ENCODE measurements around the gene DNAH11.

Gene DNAH11

DNA sequence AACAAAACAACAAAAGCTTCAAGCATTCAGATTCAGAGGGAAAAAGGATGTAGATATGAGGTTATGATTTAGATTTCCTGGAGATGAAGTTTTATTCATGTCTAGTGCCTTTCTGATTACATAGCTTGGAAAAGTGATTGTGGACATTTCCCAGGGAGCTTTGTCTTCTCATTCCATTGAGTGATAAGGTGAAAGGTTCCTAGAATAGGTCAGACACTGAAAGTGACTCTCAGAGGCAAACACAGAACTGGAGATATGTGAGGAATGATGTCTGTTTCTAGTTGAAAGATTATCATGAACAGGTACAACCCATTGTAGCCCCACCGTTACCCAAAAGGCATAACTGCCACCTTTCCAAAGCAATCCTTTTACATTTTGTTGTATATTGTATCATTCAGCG, 223.4 kb downstream of the DNAH11 start:
- H3K9me3 ChIP-seq (ENCODE audit: control insufficient read depth, insufficient read depth, low read length): no peaks in the 10 kb centered on the region
- H3K27me3 ChIP-seq (ENCODE audit: control insufficient read depth, insufficient read depth, low read length): no peaks in the 10 kb centered on the region
- no peaks in the 10 kb centered on the region for H3K36me3 ChIP-seq (ENCODE audit: control insufficient read depth, insufficient read depth, low read length)
- no peak overlapping the region for H3K27ac ChIP-seq (ENCODE audit: low read length)
- WGBS (ENCODE audit: insufficient coverage, insufficient read length): no CpG with 5 or more reads among the region's 2 CpGs
- no peaks in the 10 kb centered on the region for H3K4me1 ChIP-seq (ENCODE audit: control insufficient read depth, insufficient read depth, low read length)
- no peak overlapping the region for H3K4me3 ChIP-seq (ENCODE audit: low read length)
- DNase-seq (ENCODE audit: low read depth, low spot score): no peak

DNA sequence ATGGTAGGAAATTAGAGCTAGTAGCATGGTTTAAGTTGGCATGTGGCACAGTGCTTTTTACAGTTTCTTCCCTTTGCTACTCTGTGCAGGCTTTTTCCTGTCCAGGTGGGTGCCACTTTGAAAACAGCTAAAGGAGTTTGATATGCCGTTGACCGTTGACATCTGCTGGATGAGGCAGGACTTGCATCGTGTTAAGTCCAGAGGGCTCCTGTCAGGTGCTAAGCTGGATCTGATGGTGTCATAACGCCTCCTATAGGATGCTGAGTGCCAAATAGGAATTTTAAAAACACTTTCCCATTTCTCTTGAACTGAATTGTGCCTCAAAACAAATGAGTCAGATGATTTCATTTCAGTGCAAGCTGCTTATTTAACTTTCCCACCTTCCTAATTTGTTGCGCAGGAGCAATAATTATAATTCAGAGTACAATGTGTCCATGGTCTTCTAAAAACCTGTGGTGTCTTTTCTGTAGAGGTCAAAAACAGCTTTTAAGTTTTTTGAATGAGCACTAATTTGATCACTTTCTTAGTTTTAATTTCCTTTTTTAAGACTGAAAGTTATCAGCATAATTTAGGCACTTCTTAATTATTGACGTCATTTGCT, 224.6 kb downstream of the DNAH11 start:
- peak; percentile 80 for DNase-seq (ENCODE audit: low read depth, low spot score)
- no peaks in the 10 kb centered on the region for H3K9me3 ChIP-seq (ENCODE audit: control insufficient read depth, insufficient read depth, low read length)
- H3K4me1 ChIP-seq (ENCODE audit: control insufficient read depth, insufficient read depth, low read length): no peaks in the 10 kb centered on the region
- H3K27me3 ChIP-seq (ENCODE audit: control insufficient read depth, insufficient read depth, low read length): no peaks in the 10 kb centered on the region
- WGBS (ENCODE audit: insufficient coverage, insufficient read length): no CpG with 5 or more reads among the region's 6 CpGs
- H3K36me3 ChIP-seq (ENCODE audit: control insufficient read depth, insufficient read depth, low read length): no peaks in the 10 kb centered on the region
- no peak overlapping the region for H3K27ac ChIP-seq (ENCODE audit: low read length)
- H3K4me3 ChIP-seq (ENCODE audit: low read length): no peak overlapping the region

DNA sequence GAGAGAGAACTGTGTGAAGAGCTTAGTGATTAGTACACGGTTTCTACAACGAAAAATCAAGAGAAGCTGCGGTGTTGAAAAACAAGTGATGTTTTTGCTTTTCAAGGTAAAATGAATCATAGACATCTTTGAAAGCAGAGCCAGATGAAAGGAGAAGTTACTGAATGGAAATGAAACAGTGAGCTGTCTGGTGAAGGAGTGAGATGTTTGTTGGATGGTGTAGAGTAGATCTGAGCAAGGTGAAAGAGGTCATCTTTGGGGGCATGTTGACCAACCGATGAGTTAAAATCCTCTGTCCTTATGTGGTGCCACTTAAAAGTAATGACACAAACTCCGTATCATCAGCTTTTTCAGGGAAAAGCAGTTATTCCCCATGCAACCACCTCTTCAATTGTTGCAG, 225.4 kb downstream of the DNAH11 start:
- H3K36me3 ChIP-seq (ENCODE audit: control insufficient read depth, insufficient read depth, low read length): no peaks in the 10 kb centered on the region
- no peaks in the 10 kb centered on the region for H3K9me3 ChIP-seq (ENCODE audit: control insufficient read depth, insufficient read depth, low read length)
- no CpG with 5 or more reads among the region's 5 CpGs for WGBS (ENCODE audit: insufficient coverage, insufficient read length)
- no peak overlapping the region for H3K27ac ChIP-seq (ENCODE audit: low read length)
- no peaks in the 10 kb centered on the region for H3K4me1 ChIP-seq (ENCODE audit: control insufficient read depth, insufficient read depth, low read length)
- H3K27me3 ChIP-seq (ENCODE audit: control insufficient read depth, insufficient read depth, low read length): no peaks in the 10 kb centered on the region
- no peak for DNase-seq (ENCODE audit: low read depth, low spot score)
- no peak overlapping the region for H3K4me3 ChIP-seq (ENCODE audit: low read length)

DNA sequence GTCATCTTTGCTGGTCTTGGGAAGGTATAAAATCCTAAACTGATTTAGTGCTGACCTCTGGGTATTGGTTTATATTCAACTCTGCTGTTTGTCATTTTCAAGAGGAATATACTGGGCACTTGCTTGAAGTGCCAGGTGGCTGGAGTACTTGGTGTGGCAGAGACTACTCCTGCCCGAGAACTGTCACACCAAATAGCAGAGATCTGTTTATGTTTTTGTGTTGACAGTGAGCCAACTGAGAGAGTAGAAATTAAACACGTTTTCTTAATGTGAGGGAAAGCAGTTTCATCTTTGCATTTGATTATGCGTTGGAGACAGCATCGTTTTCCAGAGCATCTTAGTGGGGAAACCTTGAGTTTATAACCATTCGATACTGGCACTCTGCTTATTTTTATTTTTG, 228.4 kb downstream of the DNAH11 start:
- Histone ChIP-seq H3K4me3 (ENCODE audit: low read length) (no peak overlapping the region), H3K4me1 (ENCODE audit: control insufficient read depth, insufficient read depth, low read length) (no peaks in the 10 kb centered on the region; the same call in 1 of the 2 replicates), H3K27me3 (ENCODE audit: control insufficient read depth, insufficient read depth, low read length) (no peaks in the 10 kb centered on the region), H3K36me3 (ENCODE audit: control insufficient read depth, insufficient read depth, low read length) (no peaks in the 10 kb centered on the region), H3K27ac (ENCODE audit: low read length) (no peak overlapping the region), H3K9me3 (ENCODE audit: control insufficient read depth, insufficient read depth, low read length) (no peaks in the 10 kb centered on the region)
- no peak for DNase-seq (ENCODE audit: low read depth, low spot score)
- no CpG with 5 or more reads among the region's 5 CpGs for WGBS (ENCODE audit: insufficient coverage, insufficient read length)

DNA sequence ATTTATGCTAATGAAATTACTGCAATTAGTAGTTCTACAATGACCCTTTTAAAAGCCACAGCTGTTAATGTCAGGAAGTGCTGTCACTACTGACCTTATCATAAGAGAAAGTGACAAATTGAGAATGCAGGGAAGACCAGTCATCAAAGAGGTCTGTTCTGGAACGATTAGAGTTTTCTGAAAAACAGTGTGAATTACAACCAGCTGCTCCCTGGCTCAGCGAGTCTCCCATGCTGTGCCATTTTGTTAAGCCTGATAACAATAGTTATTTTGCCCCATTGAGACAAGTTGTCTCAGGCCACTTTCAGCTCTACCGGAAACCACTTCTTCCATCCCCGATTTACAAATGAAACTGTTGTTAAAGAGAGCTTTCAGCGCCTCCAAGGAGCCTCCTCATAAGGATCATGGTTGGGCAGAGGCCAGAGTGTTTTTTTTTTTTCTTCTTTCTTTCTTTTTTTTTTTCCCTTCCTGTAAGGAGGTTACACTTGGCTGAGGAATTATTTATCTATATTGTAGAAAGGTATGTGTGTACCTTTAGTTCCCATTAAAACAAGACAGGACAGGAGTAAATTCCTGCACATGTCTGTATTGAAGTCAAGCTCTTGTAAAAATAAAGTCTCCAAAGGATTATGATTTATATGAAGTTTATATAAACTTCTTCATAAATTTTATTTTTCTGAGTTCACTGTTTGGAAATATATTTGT, 229.2 kb downstream of the DNAH11 start:
- no peak overlapping the region for H3K27ac ChIP-seq (ENCODE audit: low read length)
- no peaks in the 10 kb centered on the region; the same call in 1 of the 2 replicates for H3K4me1 ChIP-seq (ENCODE audit: control insufficient read depth, insufficient read depth, low read length)
- no peaks in the 10 kb centered on the region for H3K9me3 ChIP-seq (ENCODE audit: control insufficient read depth, insufficient read depth, low read length)
- WGBS (ENCODE audit: insufficient coverage, insufficient read length): no CpG with 5 or more reads among the region's 5 CpGs
- DNase-seq (ENCODE audit: low read depth, low spot score): no peak
- H3K27me3 ChIP-seq (ENCODE audit: control insufficient read depth, insufficient read depth, low read length): no peaks in the 10 kb centered on the region
- no peak overlapping the region for H3K4me3 ChIP-seq (ENCODE audit: low read length)
- no peaks in the 10 kb centered on the region for H3K36me3 ChIP-seq (ENCODE audit: control insufficient read depth, insufficient read depth, low read length)

DNA sequence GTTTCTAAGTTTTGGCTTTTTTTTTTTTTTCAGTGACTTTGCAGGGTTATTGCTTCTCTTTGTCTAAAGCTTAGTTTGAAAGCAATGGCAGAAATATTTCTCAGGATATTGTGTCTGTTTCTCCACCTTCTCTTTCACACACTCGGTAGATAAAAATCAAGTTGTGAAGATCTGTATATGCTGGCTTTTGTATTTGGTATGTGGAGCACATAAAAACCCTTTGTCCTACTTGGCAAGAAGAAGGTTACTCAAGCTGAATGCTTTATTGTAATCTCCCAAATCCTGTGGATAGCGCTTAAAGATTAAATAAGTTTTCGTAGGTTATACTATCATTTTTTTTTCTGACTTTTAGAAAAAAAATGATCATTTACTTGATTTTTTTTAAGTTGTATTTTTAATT, 230.5 kb downstream of the DNAH11 start:
- H3K27ac ChIP-seq (ENCODE audit: low read length): no peak overlapping the region
- no peak for DNase-seq (ENCODE audit: low read depth, low spot score)
- no peaks in the 10 kb centered on the region for H3K36me3 ChIP-seq (ENCODE audit: control insufficient read depth, insufficient read depth, low read length)
- no peaks in the 10 kb centered on the region for H3K9me3 ChIP-seq (ENCODE audit: control insufficient read depth, insufficient read depth, low read length)
- H3K4me1 ChIP-seq (ENCODE audit: control insufficient read depth, insufficient read depth, low read length): no peaks in the 10 kb centered on the region; the same call in 1 of the 2 replicates
- no peak overlapping the region for H3K4me3 ChIP-seq (ENCODE audit: low read length)
- WGBS (ENCODE audit: insufficient coverage, insufficient read length): no CpG with 5 or more reads among the region's 3 CpGs
- no peaks in the 10 kb centered on the region for H3K27me3 ChIP-seq (ENCODE audit: control insufficient read depth, insufficient read depth, low read length)

DNA sequence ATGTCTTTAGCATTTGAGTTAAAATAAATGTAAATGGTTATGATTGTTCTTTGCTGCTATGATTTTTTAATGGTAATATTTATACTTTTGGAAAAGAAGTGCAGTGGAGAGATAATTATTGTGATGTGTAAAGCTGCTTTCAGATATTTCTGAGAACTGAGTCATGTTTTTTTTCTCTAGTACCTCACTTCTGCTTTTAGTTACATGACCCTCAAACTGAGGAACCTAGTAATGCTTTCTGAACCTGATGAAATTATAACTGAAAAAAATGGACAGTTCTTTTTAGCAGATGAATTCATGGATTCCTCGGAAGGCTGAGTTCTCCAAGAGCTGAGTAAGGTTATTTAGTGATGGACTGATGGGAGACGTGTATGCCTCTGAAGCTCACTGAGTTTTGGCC, 235.1 kb downstream of the DNAH11 start:
- DNase-seq (ENCODE audit: low read depth, low spot score): no peak
- Histone ChIP-seq H3K4me3 (ENCODE audit: low read length) (no peak overlapping the region), H3K9me3 (ENCODE audit: control insufficient read depth, insufficient read depth, low read length) (no peaks in the 10 kb centered on the region), H3K36me3 (ENCODE audit: control insufficient read depth, insufficient read depth, low read length) (no peaks in the 10 kb centered on the region), H3K27me3 (ENCODE audit: control insufficient read depth, insufficient read depth, low read length) (no peaks in the 10 kb centered on the region), H3K4me1 (ENCODE audit: control insufficient read depth, insufficient read depth, low read length) (no peaks in the 10 kb centered on the region; the same call in 1 of the 2 replicates), H3K27ac (ENCODE audit: low read length) (no peak overlapping the region)
- WGBS (ENCODE audit: insufficient coverage, insufficient read length): no CpG with 5 or more reads among the region's 2 CpGs

DNA sequence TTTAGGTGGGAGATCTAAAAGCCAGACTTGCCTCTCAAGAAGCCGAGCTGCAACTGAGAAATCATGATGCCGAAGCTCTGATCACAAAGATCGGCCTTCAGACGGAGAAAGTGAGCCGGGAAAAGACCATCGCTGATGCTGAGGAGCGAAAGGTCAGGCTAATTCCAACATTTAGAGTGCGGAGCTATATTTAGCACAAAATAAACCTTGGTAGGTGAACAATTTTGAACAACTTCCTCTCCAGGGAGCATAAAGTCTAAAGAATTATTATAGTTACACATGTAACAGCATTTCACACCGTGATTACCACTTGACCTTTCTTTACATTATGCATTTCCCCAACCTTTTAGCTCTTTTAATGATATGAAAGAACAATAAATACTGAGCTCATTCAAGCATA, 236.1 kb downstream of the DNAH11 start:
- no peaks in the 10 kb centered on the region; the same call in 1 of the 2 replicates for H3K4me1 ChIP-seq (ENCODE audit: control insufficient read depth, insufficient read depth, low read length)
- H3K9me3 ChIP-seq (ENCODE audit: control insufficient read depth, insufficient read depth, low read length): no peaks in the 10 kb centered on the region
- DNase-seq (ENCODE audit: low read depth, low spot score): no peak
- H3K27me3 ChIP-seq (ENCODE audit: control insufficient read depth, insufficient read depth, low read length): no peaks in the 10 kb centered on the region
- H3K27ac ChIP-seq (ENCODE audit: low read length): no peak overlapping the region
- no peaks in the 10 kb centered on the region for H3K36me3 ChIP-seq (ENCODE audit: control insufficient read depth, insufficient read depth, low read length)
- WGBS (ENCODE audit: insufficient coverage, insufficient read length): no CpG with 5 or more reads among the region's 9 CpGs
- H3K4me3 ChIP-seq (ENCODE audit: low read length): no peak overlapping the region

DNA sequence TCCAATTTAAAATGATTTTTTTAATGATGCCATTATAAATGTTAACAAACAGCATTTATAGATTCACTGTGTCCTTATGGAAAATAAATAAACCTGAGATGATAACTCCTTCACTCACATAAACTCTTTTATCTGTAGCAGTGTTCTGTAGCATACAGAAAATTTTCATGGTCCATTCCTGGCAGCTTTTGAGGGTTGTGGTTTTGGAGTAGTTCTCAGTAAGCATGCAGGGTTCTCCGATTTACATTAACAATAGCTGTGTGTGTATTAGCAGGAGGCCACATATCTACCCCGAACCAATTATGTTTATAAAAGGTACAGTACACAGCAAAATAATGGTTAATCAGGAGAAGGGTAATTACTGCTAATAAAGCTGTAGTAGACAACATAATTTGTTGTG, 240.2 kb downstream of the DNAH11 start:
- H3K27me3 ChIP-seq (ENCODE audit: control insufficient read depth, insufficient read depth, low read length): no peaks in the 10 kb centered on the region
- H3K36me3 ChIP-seq (ENCODE audit: control insufficient read depth, insufficient read depth, low read length): no peaks in the 10 kb centered on the region
- H3K27ac ChIP-seq (ENCODE audit: low read length): no peak overlapping the region
- H3K4me1 ChIP-seq (ENCODE audit: control insufficient read depth, insufficient read depth, low read length): no peaks in the 10 kb centered on the region
- H3K9me3 ChIP-seq (ENCODE audit: control insufficient read depth, insufficient read depth, low read length): no peaks in the 10 kb centered on the region
- H3K4me3 ChIP-seq (ENCODE audit: low read length): no peak overlapping the region
- no peak for DNase-seq (ENCODE audit: low read depth, low spot score)
- WGBS (ENCODE audit: insufficient coverage, insufficient read length): no CpG with 5 or more reads among the region's 2 CpGs

DNA sequence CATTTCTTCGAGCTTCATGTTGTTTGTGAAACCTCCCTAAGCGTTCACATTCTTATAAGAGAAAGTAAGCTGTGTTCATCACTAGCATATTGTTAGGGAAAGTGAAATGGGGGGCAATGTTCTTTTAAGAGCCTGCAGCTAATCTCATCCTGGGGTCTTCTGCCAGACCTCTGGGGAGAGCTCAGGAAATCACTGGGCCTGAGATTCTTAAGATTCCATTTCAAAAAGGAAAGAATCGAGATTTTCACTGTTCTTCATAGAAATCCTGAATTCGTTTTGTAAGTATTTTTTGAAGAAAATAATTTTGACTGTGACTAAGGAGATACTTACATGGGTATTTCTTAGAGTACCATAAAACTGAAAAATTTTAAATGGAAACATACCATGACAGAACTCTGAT, 242.2 kb downstream of the DNAH11 start:
- no peaks in the 10 kb centered on the region for H3K9me3 ChIP-seq (ENCODE audit: control insufficient read depth, insufficient read depth, low read length)
- H3K36me3 ChIP-seq (ENCODE audit: control insufficient read depth, insufficient read depth, low read length): no peaks in the 10 kb centered on the region
- H3K27ac ChIP-seq (ENCODE audit: low read length): no peak overlapping the region
- no peaks in the 10 kb centered on the region for H3K27me3 ChIP-seq (ENCODE audit: control insufficient read depth, insufficient read depth, low read length)
- no peak overlapping the region for H3K4me3 ChIP-seq (ENCODE audit: low read length)
- no peak for DNase-seq (ENCODE audit: low read depth, low spot score)
- no peaks in the 10 kb centered on the region for H3K4me1 ChIP-seq (ENCODE audit: control insufficient read depth, insufficient read depth, low read length)
- no CpG with 5 or more reads among the region's 4 CpGs for WGBS (ENCODE audit: insufficient coverage, insufficient read length)

DNA sequence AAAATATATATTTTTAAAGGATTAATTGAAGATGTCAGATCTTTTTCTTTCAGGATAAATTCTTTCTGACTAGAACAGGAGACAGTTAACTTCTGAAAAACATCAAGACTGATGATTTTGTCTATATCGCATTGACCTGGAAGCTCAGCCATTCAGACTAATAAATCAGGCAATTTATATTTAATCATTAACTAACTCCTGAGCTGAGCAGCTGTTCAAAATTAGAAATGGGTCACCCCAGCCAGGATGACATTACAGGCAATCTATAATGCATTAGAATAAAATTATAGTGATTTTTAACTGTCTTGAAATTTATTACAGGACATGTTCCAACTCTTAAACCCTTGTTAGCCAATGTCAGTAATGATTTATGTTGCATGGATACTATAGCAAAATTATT, 263.0 kb downstream of the DNAH11 start:
- Histone ChIP-seq H3K4me3 (ENCODE audit: low read length) (no peak overlapping the region), H3K27ac (ENCODE audit: low read length) (no peak overlapping the region), H3K36me3 (ENCODE audit: control insufficient read depth, insufficient read depth, low read length) (no peaks in the 10 kb centered on the region), H3K4me1 (ENCODE audit: control insufficient read depth, insufficient read depth, low read length) (no peaks in the 10 kb centered on the region; the same call in 1 of the 2 replicates), H3K9me3 (ENCODE audit: control insufficient read depth, insufficient read depth, low read length) (no peaks in the 10 kb centered on the region), H3K27me3 (ENCODE audit: control insufficient read depth, insufficient read depth, low read length) (no peaks in the 10 kb centered on the region)
- no peak for DNase-seq (ENCODE audit: low read depth, low spot score)
- no CpG with 5 or more reads among the region's 1 CpG for WGBS (ENCODE audit: insufficient coverage, insufficient read length)
